ENCODE results near the gene SP7.
"Not testable (repeated sequence)": the region's sequence is repeated elsewhere in the genome, so short reads cannot be mapped to it uniquely, and the experiment has no call there.

Gene SP7

DNA sequence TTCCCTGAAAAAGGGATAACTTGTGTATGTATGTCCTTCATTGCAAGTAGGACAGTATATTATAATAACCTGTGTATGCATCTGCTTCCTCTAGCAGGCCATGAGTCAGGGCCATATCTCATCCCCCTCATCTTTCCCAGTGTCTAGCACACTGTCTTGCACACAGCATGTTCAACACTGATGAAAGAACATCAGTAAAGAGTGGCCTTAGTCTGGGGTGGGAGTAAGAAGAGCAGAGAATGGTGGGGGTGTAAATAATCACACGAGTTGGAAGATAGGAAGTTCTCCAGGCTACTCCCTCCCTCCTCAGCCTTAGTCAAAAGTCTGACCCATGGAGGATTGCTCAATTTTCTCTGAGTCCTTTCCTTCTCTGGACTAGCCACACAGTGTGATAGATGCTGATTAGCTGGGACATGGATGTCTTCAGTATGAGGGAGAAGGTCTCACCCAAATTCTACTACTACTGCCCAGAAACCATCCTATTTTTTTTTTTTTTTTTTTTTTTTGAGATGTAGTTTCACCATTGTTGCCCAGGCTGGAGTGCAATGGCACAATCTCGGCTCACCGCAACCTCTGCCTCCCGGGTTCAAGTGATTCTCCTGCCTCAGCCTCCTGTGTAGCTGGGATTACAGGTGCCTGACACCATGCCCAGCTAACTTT is 29.2 kb upstream of the SP7 start:
- DNase-seq: no peak
- no peak overlapping the region for H3K27ac Mint-ChIP-seq

DNA sequence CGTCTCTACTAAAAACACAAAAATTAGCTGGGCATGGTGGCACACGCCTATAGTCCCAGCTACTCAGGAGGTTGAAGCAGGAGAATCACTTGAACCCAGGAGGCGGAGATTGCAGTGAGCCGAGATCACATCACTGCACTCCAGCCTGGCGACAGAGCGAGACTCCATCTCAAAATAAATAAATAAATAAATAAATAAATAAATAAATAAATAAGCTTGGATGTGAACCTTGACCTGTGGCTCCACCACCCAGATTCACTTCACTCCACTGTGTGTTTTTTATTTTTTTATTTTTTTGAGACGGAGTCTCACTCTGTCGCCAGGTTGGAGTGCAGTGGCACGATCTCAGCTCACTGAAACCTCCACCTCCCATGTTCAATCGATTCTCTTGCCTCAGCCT is 25.5 kb upstream of the SP7 start:
- not testable (repeated sequence) for H3K27me3 Mint-ChIP-seq; H3K9me3 Mint-ChIP-seq; ATAC-seq (replicated peaks); H3K4me3 Mint-ChIP-seq; H3K36me3 Mint-ChIP-seq (ENCODE audit: insufficient read depth); H3K4me1 Mint-ChIP-seq (ENCODE audit: low read depth in 2 of 2); H3K27ac Mint-ChIP-seq; DNase-seq

More for the DNA sequence above, 29.2 kb upstream of the SP7 start:
- Mint-ChIP-seq H3K9me3 (no peaks in the 10 kb centered on the region), H3K27me3 (no peaks in the 10 kb centered on the region), H3K4me3 (no peak overlapping the region), H3K36me3 (ENCODE audit: insufficient read depth) (no peaks in the 10 kb centered on the region), H3K4me1 (ENCODE audit: low read depth in 2 of 2) (peaks cover 0 to 2% of the 10 kb centered on the region in 2 donors)
- ATAC-seq (replicated peaks): no peak

GRCh38 chr12:53358836-53359419 is 22.8 kb upstream of the SP7 start:
- Mint-ChIP-seq H3K4me1 (ENCODE audit: low read depth in 2 of 2) (no peaks in the 10 kb centered on the region), H3K4me3 (no peak overlapping the region), H3K9me3 (no peaks in the 10 kb centered on the region), H3K36me3 (ENCODE audit: insufficient read depth) (no peaks in the 10 kb centered on the region), H3K27ac (no peak overlapping the region), H3K27me3 (no peaks in the 10 kb centered on the region)
- ATAC-seq (replicated peaks) (no peak), DNase-seq (no peak)

DNA sequence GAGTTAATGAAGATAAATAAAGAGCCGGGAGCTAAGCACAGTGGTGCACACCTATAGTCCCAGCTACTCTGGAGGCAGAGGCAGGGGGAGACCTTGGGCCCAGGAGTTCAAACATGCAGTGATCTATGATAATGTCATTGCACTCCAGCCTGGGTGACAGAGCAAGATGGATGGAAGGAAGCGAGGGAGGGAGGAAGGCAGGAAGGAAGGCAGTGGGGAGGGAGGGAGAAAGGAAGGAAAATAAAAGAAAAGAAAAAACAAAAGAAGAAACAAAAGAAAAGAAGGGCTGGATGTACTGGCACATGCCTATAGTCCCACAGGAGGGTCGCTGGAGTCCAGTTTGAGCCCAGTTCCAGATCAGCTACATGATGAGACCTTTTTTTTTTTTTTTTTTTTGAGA is 19.0 kb upstream of the SP7 start:
- Mint-ChIP-seq H3K36me3 (ENCODE audit: insufficient read depth) (no peaks in the 10 kb centered on the region), H3K4me1 (ENCODE audit: low read depth in 2 of 2) (peaks cover 4 to 9% of the 10 kb centered on the region in 2 donors), H3K27me3 (no peaks in the 10 kb centered on the region), H3K4me3 (no peak overlapping the region), H3K9me3 (no peaks in the 10 kb centered on the region), H3K27ac (no peak overlapping the region)
- DNase-seq: no peak
- ATAC-seq (replicated peaks): no peak

GRCh38 chr12:53353257-53353655 is 17.1 kb upstream of the SP7 start:
- Mint-ChIP-seq H3K27ac (no peak overlapping the region), H3K9me3 (no peaks in the 10 kb centered on the region), H3K4me1 (ENCODE audit: low read depth in 2 of 2) (peaks cover 4 to 9% of the 10 kb centered on the region in 2 donors), H3K27me3 (no peaks in the 10 kb centered on the region), H3K4me3 (no peak overlapping the region), H3K36me3 (ENCODE audit: insufficient read depth) (no peaks in the 10 kb centered on the region)
- DNase-seq: no peak
- no peak for ATAC-seq (replicated peaks)

- Mint-ChIP-seq H3K4me3 (no peak overlapping the region), H3K4me1 (ENCODE audit: low read depth in 2 of 2) (peaks cover 4 to 9% of the 10 kb centered on the region in 2 donors), H3K36me3 (ENCODE audit: insufficient read depth) (no peaks in the 10 kb centered on the region), H3K9me3 (no peaks in the 10 kb centered on the region), H3K27me3 (no peaks in the 10 kb centered on the region), H3K27ac (no peak overlapping the region)
- ATAC-seq (replicated peaks) (peak; percentile 100), DNase-seq (peak; percentile 79 to 84 (median 80))
Measured at GRCh38 chr12:53352331-53353256, 16.4 kb upstream of the SP7 start.

DNA sequence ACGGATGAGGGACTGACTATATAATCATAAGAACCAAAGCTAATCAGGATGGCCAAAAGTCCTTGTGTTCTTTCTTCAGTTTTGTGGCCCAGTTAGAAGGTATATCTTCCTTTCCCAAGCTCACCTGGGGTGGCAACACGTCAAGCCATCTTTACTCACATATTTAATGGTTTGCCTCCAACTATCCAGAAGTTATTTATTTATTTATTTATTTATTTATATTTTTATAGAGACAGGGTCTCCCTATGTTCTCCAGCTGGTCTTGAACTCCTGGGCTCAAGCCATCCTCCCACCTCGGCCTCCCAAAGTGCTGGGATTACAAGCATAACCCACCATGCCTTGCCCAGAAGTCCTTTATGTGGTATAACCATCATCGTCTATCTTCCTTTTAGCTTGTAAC is 11.8 kb upstream of the SP7 start:
- H3K9me3 Mint-ChIP-seq: no peaks in the 10 kb centered on the region
- H3K27ac Mint-ChIP-seq: no peak overlapping the region
- H3K4me1 Mint-ChIP-seq (ENCODE audit: low read depth in 2 of 2): peaks cover 15 to 26% of the 10 kb centered on the region in 2 donors
- no peaks in the 10 kb centered on the region for H3K36me3 Mint-ChIP-seq (ENCODE audit: insufficient read depth)
- no peaks in the 10 kb centered on the region for H3K27me3 Mint-ChIP-seq
- no peak for DNase-seq
- no peak overlapping the region for H3K4me3 Mint-ChIP-seq
- no peak for ATAC-seq (replicated peaks)

DNA sequence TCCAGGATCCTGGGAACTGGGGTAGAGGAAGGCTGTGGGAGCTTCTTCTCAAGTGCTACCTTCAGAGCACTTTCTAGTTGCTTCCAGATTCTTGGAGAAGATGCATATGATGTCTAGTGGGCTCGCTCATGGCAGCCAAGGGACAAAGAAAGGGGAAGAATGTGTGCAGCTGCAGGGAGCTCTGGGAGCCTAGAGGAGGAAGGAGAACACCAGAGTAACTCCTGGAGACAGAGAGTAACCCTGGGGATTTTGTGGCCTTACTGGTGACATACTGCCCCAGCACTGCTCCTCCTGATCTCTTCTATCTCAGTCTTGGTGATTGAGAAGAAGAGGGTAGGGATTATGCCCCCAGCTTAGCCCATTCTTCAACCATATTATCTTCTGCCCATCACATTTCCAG is 10.3 kb upstream of the SP7 start:
- H3K4me1 Mint-ChIP-seq (ENCODE audit: low read depth in 2 of 2): peaks cover 11 to 19% of the 10 kb centered on the region in 2 donors
- no peaks in the 10 kb centered on the region for H3K27me3 Mint-ChIP-seq
- ATAC-seq (replicated peaks) (no peak), DNase-seq (no peak)
- H3K4me3 Mint-ChIP-seq: no peak overlapping the region
- H3K27ac Mint-ChIP-seq: no peak overlapping the region
- no peaks in the 10 kb centered on the region for H3K36me3 Mint-ChIP-seq (ENCODE audit: insufficient read depth)
- H3K9me3 Mint-ChIP-seq: no peaks in the 10 kb centered on the region

GRCh38 chr12:53345486-53346188 is 9.5 kb upstream of the SP7 start:
- DNase-seq (no peak), ATAC-seq (replicated peaks) (no peak)
- peak overlapping the region; percentile 85 to 96 for H3K27ac Mint-ChIP-seq
- H3K4me3 Mint-ChIP-seq: peak overlapping the region; percentile 88 to 95
- no peaks in the 10 kb centered on the region for H3K9me3 Mint-ChIP-seq
- peaks cover 1 to 3% of the 10 kb centered on the region in 2 donors for H3K27me3 Mint-ChIP-seq
- H3K4me1 Mint-ChIP-seq (ENCODE audit: low read depth in 2 of 2): peaks cover 11 to 19% of the 10 kb centered on the region in 2 donors
- H3K36me3 Mint-ChIP-seq (ENCODE audit: insufficient read depth): no peaks in the 10 kb centered on the region

- DNase-seq (peak; percentile 36 to 59 (median 44)), ATAC-seq (replicated peaks) (peak; percentile 81)
- H3K9me3 Mint-ChIP-seq: no peaks in the 10 kb centered on the region
- H3K4me3 Mint-ChIP-seq: peak overlapping the region; percentile 88 to 95
- no peaks in the 10 kb centered on the region for H3K36me3 Mint-ChIP-seq (ENCODE audit: insufficient read depth)
- peaks cover 11 to 19% of the 10 kb centered on the region in 2 donors for H3K4me1 Mint-ChIP-seq (ENCODE audit: low read depth in 2 of 2)
- H3K27me3 Mint-ChIP-seq: peaks cover 5 to 10% of the 10 kb centered on the region in 2 donors
- peak overlapping the region; percentile 85 to 96 for H3K27ac Mint-ChIP-seq
Measured at GRCh38 chr12:53344824-53345485, 8.8 kb upstream of the SP7 start.

- Mint-ChIP-seq H3K9me3 (no peaks in the 10 kb centered on the region), H3K27me3 (peaks cover 5 to 15% of the 10 kb centered on the region in 2 donors), H3K36me3 (ENCODE audit: insufficient read depth) (no peaks in the 10 kb centered on the region), H3K27ac (peak overlapping the region in 1 of 2 donors; percentile 96), H3K4me3 (peak overlapping the region; percentile 66 to 88), H3K4me1 (ENCODE audit: low read depth in 2 of 2) (peaks cover 11 to 19% of the 10 kb centered on the region in 2 donors)
- ATAC-seq (replicated peaks): peak; percentile 16
- peak in 1 of 3 experiments; percentile 9 for DNase-seq
Measured at GRCh38 chr12:53344487-53344823, 8.3 kb upstream of the SP7 start.

GRCh38 chr12:53343969-53344368 is 7.8 kb upstream of the SP7 start:
- Mint-ChIP-seq H3K4me3 (peak overlapping the region; percentile 66 to 88), H3K27me3 (peaks cover 5 to 15% of the 10 kb centered on the region in 2 donors), H3K36me3 (ENCODE audit: insufficient read depth) (no peaks in the 10 kb centered on the region), H3K27ac (peak overlapping the region; percentile 59 to 96), H3K9me3 (no peaks in the 10 kb centered on the region), H3K4me1 (ENCODE audit: low read depth in 2 of 2) (peaks cover 11 to 19% of the 10 kb centered on the region in 2 donors)
- ATAC-seq (replicated peaks) (no peak), DNase-seq (no peak)

GRCh38 chr12:53343449-53343848 is 7.3 kb upstream of the SP7 start:
- Mint-ChIP-seq H3K4me3 (peak overlapping the region; percentile 66 to 88), H3K9me3 (no peaks in the 10 kb centered on the region), H3K27ac (peak overlapping the region; percentile 59 to 82), H3K27me3 (peaks cover 6 to 18% of the 10 kb centered on the region in 2 donors), H3K36me3 (ENCODE audit: insufficient read depth) (no peaks in the 10 kb centered on the region), H3K4me1 (ENCODE audit: low read depth in 2 of 2) (peaks cover 11 to 21% of the 10 kb centered on the region in 2 donors)
- DNase-seq (no peak), ATAC-seq (replicated peaks) (no peak)

Data from effector memory CD8-positive, alpha-beta T cell (primary cell).